Psoas muscle (tissue), 8 donors: ENCODE measurements around the gene RUNX2. TPM values are rescaled to one million over a fixed set of nuclear protein-coding genes. Genes with fewer than 3 reads are reported as not detected.

Experiments used
- ATAC-seq, 4 donors: fragments of 200-7000 bp; cut with Tn5 transposase; one replicate each; pipeline ENCODE4 v1.9.1; 2020; ENCODE audit warnings: moderate library complexity in 3 of 4, mild to moderate bottlenecking in 2 of 4
- DNase-seq, 2 donors: peaks; one replicate each; pipeline ENCODE4 v3.0.0-alpha.2; 2020
- H3K27ac ChIP-seq: fragments of 200-600 bp; one replicate; pipeline ENCODE4 v1.8.0; 2022
- H3K27me3 ChIP-seq, 3 donors: fragments of 200-600 bp in 1 of 3; one replicate each; pipeline versions ENCODE4 v1.6.1 to v1.8.0; 2013 to 2022; ENCODE audit warnings: low read length in 2 of 3, mild to moderate bottlenecking in 2 of 3, moderate library complexity in 1 of 3; ENCODE audit not compliant: insufficient read depth in 3 of 3
- H3K36me3 ChIP-seq, 2 donors: fragments of 200-600 bp in 1 of 2; one replicate each; pipeline versions ENCODE4 v1.6.1 to v1.8.0; 2013 to 2022; ENCODE audit warnings: low read depth in 1 of 2, mild to moderate bottlenecking in 1 of 2, moderate library complexity in 1 of 2; ENCODE audit not compliant: insufficient read depth in 1 of 2
- H3K4me1 ChIP-seq: fragments of 200-600 bp; one replicate; pipeline ENCODE4 v1.8.0; 2022
- H3K4me3 ChIP-seq: fragments of 200-600 bp; one replicate; pipeline ENCODE4 v1.8.0; 2022; ENCODE audit warnings: mild to moderate bottlenecking
- H3K9me3 ChIP-seq: fragments of 200-600 bp; one replicate; pipeline ENCODE4 v1.8.0; 2022
- WGBS, 3 donors: extraction: QIAGEN DNeasy Blood & Tissue Kit; methylation state at CpG; one replicate each; pipeline versions ENCODE4 v1.1.6 to v1.1.7; 2013; 5-methylcytosine and 5-hydroxymethylcytosine counted together
- intact Hi-C, 2 donors: fragments of 100-400 bp; cut with DNase I; formaldehyde crosslinking; loops; one replicate each; pipeline versions ENCODE4 v1.11.0 to v1.14.2; 2022
- polyA plus RNA-seq, 3 donors: library from polyadenylated mRNA; stranded (reverse); fragments of 200-250 nt; gene quantifications; one replicate each; pipeline ENCODE4 v1.2.3, GENCODE V29; 2013
- total RNA-seq, 4 donors: library from RNA; stranded (reverse); fragmentation: NEBNext Ultra II Directional in 2 of 4; extraction: Animal tissue kit (Norgen Biotek cat#: 25700) in 2 of 4; gene quantifications; one replicate each; pipeline versions ENCODE4 v1.2.1 to v1.2.4, GENCODE V29; 2021 to 2023
- TF ChIP-seq, protein P1 (sequence below): fragments of 200-600 bp; IDR thresholded peaks from one replicate; pipeline ENCODE4 v1.8.0; 2022; ENCODE audit warnings: antibody characterized with exemption
- donor health status: healthy with polysubstance abuse.
- donor health status: DM: no; HTN: no; CAD: no; lungs with moderate emphysema.
- donor health status: Bipolar disorder and iron deficiency.
- donor health status: healthy.
- donor health status: DM: yes; HTN: yes; CAD: no.
- donor health status: DM: no; HTN: no; CAD: no.
- donor health status: DM: no; HTN: no; CAD: no.
- donor health status: DM: yes; HTN: yes; CAD: no.

RUNX2 gene
- total and polyA plus RNA-seq, 7 donors: 0.07 to 0.69 (median 0.21) TPM

DNA sequence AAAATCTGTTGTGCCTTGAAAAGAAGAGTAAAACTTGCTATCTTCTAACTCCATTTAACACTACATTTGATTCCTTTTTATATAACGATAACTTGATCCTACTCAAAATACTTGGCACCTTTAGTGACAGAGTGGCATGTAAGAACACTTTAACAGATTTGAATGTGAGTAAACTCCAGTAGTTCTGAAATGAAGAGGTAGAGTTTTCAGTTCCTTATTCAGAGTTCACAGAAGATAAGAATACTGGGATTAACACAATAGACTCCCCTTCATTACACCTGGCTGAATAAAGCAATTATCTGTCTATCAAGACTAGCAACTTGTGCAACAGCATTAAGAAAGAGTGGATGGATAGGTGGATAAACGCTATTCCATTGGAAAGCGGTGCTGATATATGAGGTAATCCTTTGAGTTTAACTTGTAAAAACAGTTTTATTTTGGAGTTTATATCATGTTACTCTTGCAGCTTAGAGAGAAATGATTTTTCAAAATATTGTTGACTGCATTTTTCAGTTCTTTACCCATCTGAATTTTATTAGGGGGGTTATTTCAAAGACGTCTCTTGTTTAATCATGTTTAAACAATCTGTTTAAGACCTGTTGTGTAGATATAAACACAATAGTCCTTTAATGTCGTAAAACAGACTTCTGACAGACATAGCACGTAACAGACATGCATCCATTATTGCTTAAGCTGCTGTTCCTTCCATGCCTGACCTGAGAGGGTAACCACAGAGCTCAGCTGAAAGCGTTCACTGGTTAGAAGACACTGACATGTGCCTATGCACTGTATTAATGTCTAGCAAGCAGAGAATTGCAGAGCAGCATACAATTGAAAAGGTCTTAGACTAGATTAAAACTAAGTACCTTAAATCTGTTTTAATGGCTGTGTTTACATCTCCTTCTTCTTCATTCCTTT lies 152.0 kb downstream of the RUNX2 start:
- TF ChIP-seq, protein P1, sequence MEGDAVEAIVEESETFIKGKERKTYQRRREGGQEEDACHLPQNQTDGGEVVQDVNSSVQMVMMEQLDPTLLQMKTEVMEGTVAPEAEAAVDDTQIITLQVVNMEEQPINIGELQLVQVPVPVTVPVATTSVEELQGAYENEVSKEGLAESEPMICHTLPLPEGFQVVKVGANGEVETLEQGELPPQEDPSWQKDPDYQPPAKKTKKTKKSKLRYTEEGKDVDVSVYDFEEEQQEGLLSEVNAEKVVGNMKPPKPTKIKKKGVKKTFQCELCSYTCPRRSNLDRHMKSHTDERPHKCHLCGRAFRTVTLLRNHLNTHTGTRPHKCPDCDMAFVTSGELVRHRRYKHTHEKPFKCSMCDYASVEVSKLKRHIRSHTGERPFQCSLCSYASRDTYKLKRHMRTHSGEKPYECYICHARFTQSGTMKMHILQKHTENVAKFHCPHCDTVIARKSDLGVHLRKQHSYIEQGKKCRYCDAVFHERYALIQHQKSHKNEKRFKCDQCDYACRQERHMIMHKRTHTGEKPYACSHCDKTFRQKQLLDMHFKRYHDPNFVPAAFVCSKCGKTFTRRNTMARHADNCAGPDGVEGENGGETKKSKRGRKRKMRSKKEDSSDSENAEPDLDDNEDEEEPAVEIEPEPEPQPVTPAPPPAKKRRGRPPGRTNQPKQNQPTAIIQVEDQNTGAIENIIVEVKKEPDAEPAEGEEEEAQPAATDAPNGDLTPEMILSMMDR: no peak
- Histone ChIP-seq H3K4me3 (no peak overlapping the region), H3K27me3 (no peaks in the 10 kb centered on the region), H3K4me1 (peaks cover 30% of the 10 kb centered on the region), H3K36me3 (no peaks in the 10 kb centered on the region), H3K27ac (peak overlapping the region; percentile 12), H3K9me3 (no peaks in the 10 kb centered on the region)
- no peak for DNase-seq
- intact Hi-C loops: no loop called here
- 57 to 61% (median 60%) methylated on average over 7 of the region's 7 CpGs for WGBS, 3 donors
- ATAC-seq: peak in 1 of 4 donors; percentile 35

DNA sequence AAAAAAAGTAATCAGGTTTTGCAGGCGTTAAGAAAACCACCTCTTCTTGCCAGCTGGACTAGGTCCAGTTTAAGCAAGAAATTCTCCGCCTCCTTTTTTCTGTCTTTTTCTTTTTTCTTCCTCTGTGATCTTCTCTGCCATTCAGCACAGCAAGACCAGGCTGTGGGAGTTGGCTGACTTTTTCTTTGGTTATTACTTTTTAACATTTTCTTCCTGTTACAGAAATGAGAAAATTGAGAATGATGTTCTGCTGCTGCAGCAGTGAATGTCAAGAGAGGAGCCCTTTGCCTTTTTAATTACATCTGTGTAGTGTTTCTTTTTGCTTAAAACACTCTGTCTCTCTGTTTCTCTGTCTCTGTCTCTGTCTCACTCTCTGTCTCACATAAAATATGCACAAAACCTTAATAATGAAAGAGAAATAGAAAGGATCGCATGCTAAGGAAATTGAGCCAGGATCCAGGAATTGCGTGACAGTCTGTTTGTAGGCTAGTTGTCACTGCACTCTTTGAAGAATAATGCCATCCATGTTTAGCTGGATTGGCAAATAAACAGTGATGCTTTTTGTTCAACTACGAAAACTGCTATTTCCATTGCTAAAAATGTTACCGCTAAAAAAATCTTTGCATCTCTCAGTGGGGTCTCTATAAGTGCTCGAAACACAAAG lies 152.8 kb downstream of the RUNX2 start:
- no peaks in the 10 kb centered on the region for H3K9me3 ChIP-seq
- intact Hi-C loops: no loop called here
- ATAC-seq (no peak), DNase-seq (no peak)
- WGBS, 3 donors: 49 to 55% (median 52%) methylated on average over 7 of the region's 7 CpGs
- TF ChIP-seq, protein P1: no peak
- H3K27me3 ChIP-seq: no peaks in the 10 kb centered on the region
- peaks cover 30% of the 10 kb centered on the region for H3K4me1 ChIP-seq
- H3K27ac ChIP-seq: peak overlapping the region; percentile 12
- H3K36me3 ChIP-seq: no peaks in the 10 kb centered on the region
- H3K4me3 ChIP-seq: no peak overlapping the region

DNA sequence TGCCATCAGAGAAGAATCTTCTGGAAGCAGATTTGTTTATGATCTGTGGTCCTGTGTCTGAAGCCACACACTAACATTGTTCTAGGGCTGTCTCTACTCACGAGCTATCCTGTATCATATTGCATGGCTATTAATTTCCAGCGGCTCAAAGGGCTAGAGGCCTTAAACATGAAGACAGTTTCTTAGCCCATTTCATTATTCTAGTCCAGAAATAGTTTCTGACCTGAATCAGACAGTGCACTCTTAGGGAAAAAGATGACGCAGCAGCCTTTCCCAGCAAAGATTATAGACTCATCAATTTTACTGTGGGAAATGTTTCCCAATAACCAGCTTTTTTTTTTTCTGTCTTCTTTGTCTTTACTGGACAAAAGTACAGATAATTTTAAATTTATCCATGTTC lies 154.9 kb downstream of the RUNX2 start:
- peak overlapping the region; percentile 64 for H3K27ac ChIP-seq

DNA sequence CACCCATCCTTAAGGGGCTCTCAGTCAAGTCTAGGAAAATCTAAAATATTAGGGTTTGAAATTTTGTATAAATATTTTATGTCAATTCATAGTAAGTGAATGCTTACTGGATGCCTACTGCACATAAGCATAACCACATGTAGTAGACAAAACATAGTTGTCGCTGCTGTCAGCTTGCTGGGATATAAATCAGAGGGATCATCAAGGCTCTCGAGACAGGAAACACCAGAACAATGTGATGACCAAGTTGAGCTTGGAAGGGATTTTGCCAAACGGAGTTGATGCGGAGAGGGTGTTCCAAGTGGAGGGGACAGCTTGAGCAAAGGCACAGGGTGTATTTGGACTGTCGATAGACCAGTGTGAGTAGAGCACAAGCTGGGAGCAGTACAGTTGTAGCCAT lies 155.4 kb downstream of the RUNX2 start:
- Histone ChIP-seq H3K27me3 (no peaks in the 10 kb centered on the region), H3K36me3 (no peaks in the 10 kb centered on the region), H3K4me1 (peaks cover 46% of the 10 kb centered on the region), H3K27ac (peak overlapping the region; percentile 64), H3K4me3 (no peak overlapping the region), H3K9me3 (no peaks in the 10 kb centered on the region)
- TF ChIP-seq, protein P1: no peak
- intact Hi-C loops: no loop called here
- peak in 2 of 4 donors; percentile 22 to 45 for ATAC-seq
- 63 to 75% (median 70%) methylated on average over 5 of the region's 5 CpGs for WGBS, 3 donors
- DNase-seq: no peak

More for the DNA sequence above, 154.9 kb downstream of the RUNX2 start:
- Histone ChIP-seq H3K4me3 (no peak overlapping the region), H3K9me3 (no peaks in the 10 kb centered on the region), H3K27me3 (no peaks in the 10 kb centered on the region), H3K4me1 (peaks cover 45% of the 10 kb centered on the region), H3K36me3 (no peaks in the 10 kb centered on the region)
- WGBS, 3 donors: 29 to 56% (median 36%) methylated on average over 3 of the region's 3 CpGs
- DNase-seq (no peak), ATAC-seq (peak; percentile 80 to 89 (median 86))
- TF ChIP-seq, protein P1: no peak
- intact Hi-C loops: no loop called here
